Keratinocyte (primary cell): ENCODE data around the gene GDF11. TPM values are rescaled to one million over a fixed set of nuclear protein-coding genes. Genes with fewer than 3 reads are reported as not detected.

Experiments used
- DNase-seq: peaks from one replicate; pipeline ENCODE4 v3.0.0-alpha.2; 2011; ENCODE audit warnings: low read depth, missing footprints, low spot score
- FAIRE-seq: peaks from 2 replicates; lab custom pipeline; 2011; peaks lifted over from hg19 to GRCh38; lab: Jason Lieb, UNC
- H2AFZ ChIP-seq: 2 replicates; pipeline ENCODE4 v1.6.0; 2012; ENCODE audit warnings: low read length, control low read depth, inconsistent platforms; ENCODE audit not compliant: control insufficient read depth
- H3K27ac ChIP-seq: 2 replicates; pipeline ENCODE4 v1.5.1; 2011; ENCODE audit warnings: low read length; ENCODE audit not compliant: control insufficient read depth, insufficient read depth
- H3K27me3 ChIP-seq: 3 replicates; pipeline ENCODE4 v1.6.0; 2011; ENCODE audit warnings: low read length; ENCODE audit not compliant: control insufficient read depth, insufficient read depth; ENCODE audit errors: extremely low read depth
- H3K36me3 ChIP-seq, 2 experiments: 2 replicates in 1 of 2; 3 replicates in 1 of 2; pipeline ENCODE4 v1.5.1; 2011; ENCODE audit warnings: low read length in 2 of 2, mild to moderate bottlenecking in 1 of 2; ENCODE audit not compliant: control insufficient read depth in 2 of 2, insufficient read depth in 2 of 2; ENCODE audit errors: extremely low read depth in 1 of 2
- H3K4me1 ChIP-seq: 3 replicates; pipeline ENCODE4 v1.5.1; 2011; ENCODE audit warnings: low read length; ENCODE audit not compliant: control insufficient read depth, insufficient read depth; ENCODE audit errors: extremely low read depth
- H3K4me2 ChIP-seq: 3 replicates; pipeline ENCODE4 v1.6.0; 2011; ENCODE audit warnings: low read depth, low read length; ENCODE audit not compliant: control insufficient read depth, insufficient read depth; ENCODE audit errors: extremely low read depth
- H3K4me3 ChIP-seq, 3 experiments: fragments of 200-600 bp in 1 of 3; sonication (generic) in 1 of 3; 2 replicates in 2 of 3; 3 replicates in 1 of 3; pipeline ENCODE4 v1.5.1; 2011 to 2016; ENCODE audit warnings: low read length in 3 of 3, mild to moderate bottlenecking in 3 of 3, control low read depth in 2 of 3, inconsistent platforms in 1 of 3, low read depth in 1 of 3, mixed read lengths in 1 of 3, mixed run types in 1 of 3, moderate library complexity in 1 of 3; ENCODE audit not compliant: control insufficient read depth in 2 of 3, insufficient read depth in 2 of 3; ENCODE audit errors: extremely low read depth in 1 of 3
- H3K79me2 ChIP-seq: 2 replicates; pipeline ENCODE4 v1.6.0; 2012; ENCODE audit warnings: low read length; ENCODE audit not compliant: control insufficient read depth, insufficient read depth
- H3K9ac ChIP-seq: 3 replicates; pipeline ENCODE4 v1.6.0; 2011; ENCODE audit warnings: low read length; ENCODE audit not compliant: control insufficient read depth, insufficient read depth; ENCODE audit errors: extremely low read depth
- H3K9me1 ChIP-seq: 3 replicates; pipeline ENCODE4 v1.6.0; 2011; ENCODE audit warnings: low read length; ENCODE audit not compliant: control insufficient read depth, insufficient read depth; ENCODE audit errors: extremely low read depth
- H3K9me3 ChIP-seq: 2 replicates; pipeline ENCODE4 v1.5.1; 2012; ENCODE audit warnings: low read depth, low read length; ENCODE audit not compliant: control insufficient read depth
- H4K20me1 ChIP-seq: 3 replicates; pipeline ENCODE4 v1.6.0; 2011; ENCODE audit warnings: low read length; ENCODE audit not compliant: control insufficient read depth, insufficient read depth; ENCODE audit errors: extremely low read depth
- CTCF ChIP-seq, 3 experiments: IDR thresholded peaks in 1 of 3; conservative IDR thresholded peaks in 1 of 3; optimal IDR thresholded peaks in 1 of 3; 2 replicates in 2 of 3; 3 replicates in 1 of 3; pipeline versions ENCODE3 to v1.5.1; 2011; ENCODE audit warnings: low read length in 3 of 3, mild to moderate bottlenecking in 3 of 3, moderate library complexity in 2 of 3, control low read depth in 1 of 3, inconsistent platforms in 1 of 3; ENCODE audit not compliant: insufficient read depth in 2 of 3; ENCODE audit errors: extremely low read depth in 1 of 3
- EZH2 ChIP-seq: IDR thresholded peaks from one replicate; pipeline ENCODE4 v1.6.1; 2012; ENCODE audit warnings: inconsistent platforms, mild to moderate bottlenecking, low read length, moderate library complexity
- dilution Hi-C: fragments of 300-500 bp; cut with MboI; formaldehyde crosslinking; loops from one replicate; pipeline ENCODE4 v1.7.0; 2020; ENCODE audit warnings: low sequenced_read_pairs; ENCODE audit not compliant: extremely low pct_ligation_motif_present
- polyA plus RNA-seq, 5 experiments: library from polyadenylated mRNA; depleted of rRNA in 3 of 5; stranded (reverse) in 3 of 5; stranded (forward) in 1 of 5; unstranded in 1 of 5; fragments of >200 nt; gene quantifications; 1 replicate in 1 of 5; 2 replicates in 3 of 5; 3 replicates in 1 of 5; pipeline versions ENCODE4 v1.2.1 to v1.2.3, GENCODE V29; 2011 to 2012; ENCODE audit warnings: missing spikeins in 2 of 5, low read depth in 1 of 5, low replicate concordance in 1 of 5

The GDF11 gene
- polyA plus RNA-seq, 1 donor (not counting 4 experiments of a cell fraction or from before 2014, with no cell fraction given): 2.7 TPM

- Histone ChIP-seq H3K9me1 (no peaks in the 10 kb centered on the region), H3K9me3 (no peaks in the 10 kb centered on the region), H3K4me3 (no peak overlapping the region), H3K4me2 (no peak overlapping the region), H4K20me1 (no peaks in the 10 kb centered on the region), H3K4me1 (peaks cover 40% of the 10 kb centered on the region), H3K36me3 (peaks cover 20 to 24% of the 10 kb centered on the region in 2 experiments), H2AFZ (no peak overlapping the region), H3K27me3 (no peaks in the 10 kb centered on the region), H3K79me2 (peaks cover 22% of the 10 kb centered on the region), H3K9ac (no peak overlapping the region), H3K27ac (no peak overlapping the region)
- FAIRE-seq (no peak), DNase-seq (no peak)
- dilution Hi-C loops: no loop called here
- no peak for TF ChIP-seq EZH2
- TF ChIP-seq CTCF (optimal IDR thresholded peaks at IDR 0.05 in 1 of 3, IDR thresholded peaks at IDR 0.05 in 1 of 3, conservative IDR thresholded peaks at IDR 0.05 in 1 of 3; ENCODE audit: extremely low read depth in 1 of 3, insufficient read depth in 2 of 3, low read length in 3 of 3): no peak
Observed at GRCh38 chr12:55725556-55725955, 17.4 kb upstream of the GDF11 start.

- H3K36me3 ChIP-seq: peaks cover 20 to 24% of the 10 kb centered on the region in 2 experiments
- no peak overlapping the region for H2AFZ ChIP-seq
- H3K4me1 ChIP-seq: peaks cover 32% of the 10 kb centered on the region
- dilution Hi-C loops: no loop called here
- no peak overlapping the region for H3K27ac ChIP-seq
- no peaks in the 10 kb centered on the region for H3K9me3 ChIP-seq
- TF ChIP-seq EZH2 (no peak), CTCF (optimal IDR thresholded peaks at IDR 0.05 in 1 of 3, IDR thresholded peaks at IDR 0.05 in 1 of 3, conservative IDR thresholded peaks at IDR 0.05 in 1 of 3; ENCODE audit: extremely low read depth in 1 of 3, insufficient read depth in 2 of 3, low read length in 3 of 3) (no peak)
- no peak for DNase-seq
- no peaks in the 10 kb centered on the region for H3K27me3 ChIP-seq
- FAIRE-seq: no peak
- peaks cover 22% of the 10 kb centered on the region for H3K79me2 ChIP-seq
- no peaks in the 10 kb centered on the region for H4K20me1 ChIP-seq
- H3K4me3 ChIP-seq: peak overlapping the region; percentile 74 to 90 (median 83)
- peak overlapping the region; percentile 95 for H3K9ac ChIP-seq
- peak overlapping the region; percentile 96 for H3K4me2 ChIP-seq
- H3K9me1 ChIP-seq: no peaks in the 10 kb centered on the region
Observed at GRCh38 chr12:55726971-55727370, 16.0 kb upstream of the GDF11 start.
